Tibial nerve (tissue), 3 donors: ENCODE measurements around the gene CPB1.

ENCODE experiments used
- CTCF ChIP-seq, 5 experiments: fragments of 200-600 bp in 3 of 5; fragments of 450-650 bp in 2 of 5; sonication (generic) in 3 of 5; IDR thresholded peaks; one replicate each; pipeline ENCODE4 v1.5.1; 2016 to 2019; ENCODE audit warnings: antibody characterized with exemption in 5 of 5, mild to moderate bottlenecking in 3 of 5, moderate library complexity in 2 of 5
- POLR2A ChIP-seq, 2 donors: fragments of 450-650 bp; IDR thresholded peaks; one replicate each; pipeline ENCODE4 v1.6.1; 2017; ENCODE audit warnings: antibody characterized with exemption in 2 of 2, mild to moderate bottlenecking in 2 of 2, moderate library complexity in 2 of 2

GRCh38 chr3:148882288-148882687, 54.7 kb downstream of the CPB1 start:
- TF ChIP-seq CTCF (IDR thresholded peaks at IDR 0.05) (no peak), POLR2A (IDR thresholded peaks at IDR 0.05) (no peak)
